Astrocyte (in vitro differentiated cells and primary cell): ENCODE results near the gene SORD.

Experiments
- CTCF ChIP-seq: IDR thresholded peaks from 2 replicates; pipeline ENCODE4 v1.5.1; 2011; ENCODE audit warnings: low read depth, mild to moderate bottlenecking, inconsistent platforms, low read length, moderate library complexity; ENCODE audit not compliant: insufficient read depth
- EZH2 ChIP-seq: IDR thresholded peaks from 2 replicates; pipeline ENCODE4 v1.6.1; 2012; ENCODE audit warnings: mild to moderate bottlenecking, low read length, inconsistent platforms; ENCODE audit not compliant: insufficient read depth

- TF ChIP-seq CTCF = no peak
- no peak for TF ChIP-seq EZH2
These were observed 89.2 kb downstream of the SORD start for GRCh38 chr15:45112143-45112590.
